HG02678 (cell line): Measurements from ENCODE around the gene S100A11.

Source experiments
- ATAC-seq: cut with Tn5 transposase; IDR thresholded peaks from one replicate; pipeline ENCODE4 v1.9.1; 2021; ENCODE audit warnings: mild to moderate bottlenecking, moderate library complexity; ENCODE audit not compliant: unreplicated experiment

S100A11 gene

DNA sequence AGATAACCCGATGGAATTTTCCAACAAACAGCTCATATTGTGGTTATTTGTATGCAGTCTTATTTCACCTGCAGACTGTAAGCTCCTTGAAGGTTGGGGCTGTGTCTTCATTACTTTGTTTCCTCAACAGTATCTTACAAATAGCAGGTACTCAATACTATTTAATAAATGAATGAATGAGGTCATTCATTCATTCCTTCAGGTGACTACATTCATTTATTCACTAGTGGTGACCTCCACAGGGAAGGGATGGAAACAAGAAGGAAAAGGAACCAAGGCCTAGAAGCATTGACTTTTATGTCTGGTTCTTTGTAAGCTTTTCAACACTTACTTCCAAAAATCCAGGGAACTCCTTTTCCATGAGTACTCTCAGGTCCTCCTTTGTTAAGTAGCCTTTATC lies 51.0 kb downstream of the S100A11 start:
- no peak for ATAC-seq

GRCh38 chr1:151985270-151985669 lies 51.5 kb downstream of the S100A11 start:
- ATAC-seq = no peak

DNA sequence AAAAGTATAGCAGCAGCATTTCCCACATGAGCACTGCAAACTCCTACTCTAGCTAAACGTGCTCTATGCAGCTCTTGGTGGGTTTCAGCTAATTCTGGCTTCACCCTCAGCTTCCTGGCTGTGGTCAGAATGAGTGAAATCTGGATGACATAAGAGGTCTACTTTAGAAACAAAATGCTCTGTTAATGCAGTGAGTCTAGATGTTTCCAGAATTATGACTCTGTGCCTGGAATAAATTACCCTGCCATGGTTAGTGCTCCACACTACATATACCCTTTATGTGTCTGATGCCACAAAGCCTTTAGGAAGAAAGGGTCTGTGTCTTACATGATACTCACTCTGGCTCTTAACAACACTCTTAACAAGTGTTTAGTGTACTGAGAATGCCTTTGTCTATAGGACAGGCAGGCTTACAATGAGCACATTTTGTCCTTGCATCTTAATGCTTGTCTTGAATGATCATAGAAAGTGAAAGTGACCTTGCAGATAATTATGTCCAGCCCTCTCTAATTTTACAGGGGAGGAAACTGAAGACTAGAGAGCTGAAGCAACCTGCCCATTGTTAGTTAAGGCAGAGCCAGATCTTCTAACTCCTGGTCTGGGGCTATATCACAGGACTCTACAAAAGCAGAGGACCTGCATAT lies 52.4 kb downstream of the S100A11 start:
- ATAC-seq = peak; percentile 80
